HCT116 (cell line): Measurements from ENCODE around the gene IGFL4. TPM values are rescaled to one million over a fixed set of nuclear protein-coding genes. Genes with fewer than 3 reads are reported as not detected.

ENCODE experiments used
- ATAC-seq: fragments of 200-7000 bp; cut with Tn5 transposase; 2 replicates; pipeline ENCODE4 v1.9.1; 2020; ENCODE audit warnings: mild to moderate bottlenecking, moderate library complexity
- BruUV-seq: library from RNA; stranded (reverse); fragments of 400-500 nt; replicated peaks from 2 replicates; lab custom pipeline; 2021; lab: Mats Ljungman, UMichigan
- CTCF ChIA-PET: fragments of 300-600 bp; sonication (Branson Sonifier 250); formaldehyde crosslinking; loops from one replicate; lab custom pipeline; 2021; ENCODE audit warnings: antibody characterized with exemption; lab: Charles Lee
- POLR2A ChIA-PET: fragments of 300-600, 350-600 bp; sonication (Branson Sonifier 250); formaldehyde crosslinking; loops from one replicate; lab custom pipeline; 2021; ENCODE audit warnings: antibody characterized with exemption; lab: Charles Lee
- RAD21 ChIA-PET, 2 experiments: fragments of 300-600 bp; sonication (Branson Sonifier 250); formaldehyde crosslinking; loops; one replicate each; lab custom pipeline; 2023; ENCODE audit warnings: low total read pairs in 2 of 2; ENCODE audit not compliant: uncharacterized antibody in 2 of 2, unreplicated experiment in 2 of 2, low non-redundant PET in 1 of 2; lab: Charles Lee
- DNase-seq: peaks from one replicate; pipeline ENCODE4 v3.0.0-alpha.2; 2010; ENCODE audit warnings: low read depth, low spot score
- H2AFZ ChIP-seq: fragments of 200-600 bp; shearing (Covaris generic), sonication (generic); 2 replicates; pipeline ENCODE4 v1.6.1; 2017; ENCODE audit warnings: low read depth, mixed run types, mixed read lengths, antibody characterized with exemption, low read length; ENCODE audit not compliant: poor library complexity, severe bottlenecking
- H3K27ac ChIP-seq: 2 replicates; pipeline ENCODE4 v1.5.1; 2012; ENCODE audit warnings: low read depth, low read length
- H3K27me3 ChIP-seq: fragments of 200-600 bp; sonication (generic); 2 replicates; pipeline ENCODE4 v1.6.1; 2016; ENCODE audit warnings: mixed run types, low read length, mixed read lengths; ENCODE audit not compliant: insufficient read depth
- H3K36me3 ChIP-seq, 2 experiments: fragments of 200-500 bp in 1 of 2; fragments of 200-600 bp in 1 of 2; sonication (Bioruptor generic) in 1 of 2; sonication (generic) in 1 of 2; 2 replicates each; pipeline versions ENCODE4 v1.5.1 to v1.6.1; 2014 to 2016; ENCODE audit warnings: low read length in 2 of 2, inconsistent platforms in 1 of 2, mixed read lengths in 1 of 2, mixed run types in 1 of 2; ENCODE audit not compliant: insufficient read depth in 2 of 2, control insufficient read depth in 1 of 2
- H3K4me1 ChIP-seq, 2 experiments: fragments of 200-600 bp in 1 of 2; sonication (generic) in 1 of 2; 2 replicates each; pipeline versions ENCODE4 v1.5.1 to v1.6.1; 2012 to 2017; ENCODE audit warnings: low read length in 2 of 2, inconsistent platforms in 1 of 2, mild to moderate bottlenecking in 1 of 2, mixed read lengths in 1 of 2, mixed run types in 1 of 2, moderate library complexity in 1 of 2; ENCODE audit not compliant: insufficient read depth in 2 of 2, control insufficient read depth in 1 of 2
- H3K4me2 ChIP-seq: fragments of 200-600 bp; sonication (generic); 2 replicates; pipeline ENCODE4 v1.6.1; 2017; ENCODE audit warnings: mixed run types, low read length, mixed read lengths
- H3K4me3 ChIP-seq, 2 experiments: fragments of 200-600 bp in 1 of 2; sonication (generic) in 1 of 2; replicated peaks in 1 of 2; 2 replicates each; pipeline ENCODE4 v1.5.1; 2011 to 2016; ENCODE audit warnings: low read length in 2 of 2, control low read depth in 1 of 2, low read depth in 1 of 2, mild to moderate bottlenecking in 1 of 2, mixed read lengths in 1 of 2, mixed run types in 1 of 2
- H3K79me2 ChIP-seq: fragments of 200-600 bp; sonication (generic); 2 replicates; pipeline ENCODE4 v1.6.1; 2017; ENCODE audit warnings: mild to moderate bottlenecking, mixed run types, low read length, moderate library complexity, mixed read lengths; ENCODE audit not compliant: insufficient read depth
- H3K9ac ChIP-seq: fragments of 200-600 bp; sonication (generic); 2 replicates; pipeline ENCODE4 v1.6.1; 2016; ENCODE audit warnings: low read length, mixed read lengths
- H3K9me2 ChIP-seq: fragments of 200-600 bp; sonication (generic), shearing (Covaris generic); 2 replicates; pipeline ENCODE4 v1.6.1; 2017; ENCODE audit warnings: mixed run types, mild to moderate bottlenecking, moderate library complexity; ENCODE audit not compliant: insufficient read depth
- H3K9me3 ChIP-seq, 2 experiments: fragments of 200-500 bp in 1 of 2; fragments of 200-600 bp in 1 of 2; sonication (Bioruptor generic) in 1 of 2; sonication (generic) in 1 of 2; 2 replicates each; pipeline ENCODE4 v1.6.1; 2014 to 2017; ENCODE audit warnings: low read length in 2 of 2, mixed read lengths in 2 of 2, inconsistent platforms in 1 of 2, low read depth in 1 of 2, mild to moderate bottlenecking in 1 of 2, mixed run types in 1 of 2, moderate library complexity in 1 of 2; ENCODE audit not compliant: control insufficient read depth in 1 of 2, insufficient read depth in 1 of 2
- H4K20me1 ChIP-seq: fragments of 200-600 bp; sonication (generic), shearing (Covaris generic); 2 replicates; pipeline ENCODE4 v1.6.1; 2017; ENCODE audit warnings: mixed run types, mild to moderate bottlenecking, moderate library complexity; ENCODE audit not compliant: insufficient read depth
- CBX3 ChIP-seq: IDR thresholded peaks from 2 replicates; pipeline ENCODE4 v1.6.1; 2012; ENCODE audit warnings: low read depth
- ELF1 ChIP-seq: IDR thresholded peaks from 2 replicates; pipeline ENCODE4 v1.6.1; 2012; ENCODE audit warnings: low read depth, borderline replicate concordance
- FOSL1 ChIP-seq: IDR thresholded peaks from 2 replicates; pipeline ENCODE4 v1.6.1; 2012; ENCODE audit warnings: low read depth
- POLR2AphosphoS5 ChIP-seq: IDR thresholded peaks from 2 replicates; pipeline ENCODE4 v1.6.1; 2011; ENCODE audit warnings: mild to moderate bottlenecking, low read depth, low read length, moderate library complexity
- RAD21 ChIP-seq: IDR thresholded peaks from 2 replicates; pipeline ENCODE4 v1.6.1; 2012; ENCODE audit warnings: low read depth, mild to moderate bottlenecking
- ZFX ChIP-seq: fragments of 450-650 bp; IDR thresholded peaks from 2 replicates; pipeline ENCODE4 v1.6.1; 2017
- intact Hi-C: fragments of 100-400 bp; cut with micrococcal nuclease; formaldehyde crosslinking; loops from 2 replicates; pipeline ENCODE4 v1.10.0; 2022
- total RNA-seq: library from RNA; stranded (reverse); gene quantifications from one replicate; pipeline ENCODE4 v1.2.1, GENCODE V29; 2021; ENCODE audit not compliant: unreplicated experiment
- TF ChIP-seq, protein P1 (sequence below): IDR thresholded peaks from 2 replicates; pipeline ENCODE4 v1.6.1; 2012
- TF ChIP-seq, protein P2 (sequence below), 3 experiments: fragments of 200-600 bp in 1 of 3; sonication (generic) in 1 of 3; IDR thresholded peaks in 2 of 3; conservative IDR thresholded peaks in 1 of 3; 2 replicates each; pipeline ENCODE4 v1.5.1; 2012 to 2017; ENCODE audit warnings: low read depth in 2 of 3, low read length in 2 of 3, antibody characterized with exemption in 1 of 3, borderline replicate concordance in 1 of 3, control low read depth in 1 of 3, mild to moderate bottlenecking in 1 of 3, mixed read lengths in 1 of 3, mixed run types in 1 of 3, moderate library complexity in 1 of 3; ENCODE audit not compliant: insufficient read depth in 1 of 3

Gene IGFL4
- total RNA-seq, 1 experiment from 2014 or later: not detected

DNA sequence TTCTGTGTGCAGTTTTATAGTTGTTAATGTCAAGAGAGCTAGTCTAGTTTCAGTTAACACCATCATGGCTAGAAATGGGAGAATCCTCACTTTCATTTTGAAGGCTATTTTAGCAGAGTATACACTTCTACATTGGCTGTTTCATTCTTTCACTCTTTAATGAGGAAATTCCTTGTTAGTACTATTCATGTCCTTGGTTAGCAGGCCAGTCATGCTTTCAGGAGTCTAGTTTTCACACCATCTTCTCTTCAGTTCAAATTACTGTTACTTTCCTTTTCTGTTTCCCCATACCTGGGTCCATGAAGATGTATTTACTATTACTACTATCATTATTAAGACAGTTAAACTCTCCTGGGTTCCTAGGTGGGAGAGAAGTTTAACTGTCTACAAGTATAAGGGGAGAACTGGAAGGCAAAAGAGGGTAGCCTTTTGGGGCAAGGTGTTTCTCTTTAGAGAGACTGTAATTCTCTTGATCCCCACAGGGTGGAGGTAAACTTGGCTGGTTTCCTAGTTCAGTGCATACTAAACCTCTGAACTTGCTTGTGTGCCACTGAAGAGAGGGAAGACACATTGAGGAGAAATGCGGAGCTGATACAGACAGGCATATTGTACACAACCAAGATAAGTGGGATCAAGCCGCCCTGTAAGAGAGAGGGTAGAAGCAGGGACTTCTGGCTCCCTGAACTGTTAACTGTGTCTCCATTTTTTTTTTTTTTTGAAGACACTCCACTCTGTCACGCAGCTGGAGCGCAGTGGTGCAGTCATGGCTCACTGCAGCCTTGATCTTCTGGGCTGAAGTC, 41.3 kb upstream of the IGFL4 start:
- no peak overlapping the region for H3K27ac ChIP-seq
- H3K4me1 ChIP-seq: peaks cover 5 to 10% of the 10 kb centered on the region in 2 experiments; a peak in 2 of 4 replicates
- no peaks in the 10 kb centered on the region for H4K20me1 ChIP-seq
- peak; percentile 48 for DNase-seq
- no peaks in the 10 kb centered on the region for H3K9me3 ChIP-seq
- CTCF ChIA-PET: interaction anchor here (0.8 to 7.7 kb wide), 7 partner anchors 11 to 190 kb away, joined by 3 to 305 read pairs (median 4); no protein-coding TSS in a partner anchor
- H3K9me2 ChIP-seq: no peaks in the 10 kb centered on the region
- POLR2A ChIA-PET: no interaction called here
- BruUV-seq: no TSS peak
- H2AFZ ChIP-seq: peak overlapping the region; percentile 14
- TF ChIP-seq, protein P1, sequence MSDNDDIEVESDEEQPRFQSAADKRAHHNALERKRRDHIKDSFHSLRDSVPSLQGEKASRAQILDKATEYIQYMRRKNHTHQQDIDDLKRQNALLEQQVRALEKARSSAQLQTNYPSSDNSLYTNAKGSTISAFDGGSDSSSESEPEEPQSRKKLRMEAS: no peak
- TF ChIP-seq POLR2AphosphoS5 (peak; percentile 47; the same call in 1 of the 2 replicates), CBX3 (peak; percentile 42; the same call in 1 of the 2 replicates), ELF1 (no peak), FOSL1 (no peak), RAD21 (peak; percentile 82), ZFX (no peak)
- TF ChIP-seq, protein P2, sequence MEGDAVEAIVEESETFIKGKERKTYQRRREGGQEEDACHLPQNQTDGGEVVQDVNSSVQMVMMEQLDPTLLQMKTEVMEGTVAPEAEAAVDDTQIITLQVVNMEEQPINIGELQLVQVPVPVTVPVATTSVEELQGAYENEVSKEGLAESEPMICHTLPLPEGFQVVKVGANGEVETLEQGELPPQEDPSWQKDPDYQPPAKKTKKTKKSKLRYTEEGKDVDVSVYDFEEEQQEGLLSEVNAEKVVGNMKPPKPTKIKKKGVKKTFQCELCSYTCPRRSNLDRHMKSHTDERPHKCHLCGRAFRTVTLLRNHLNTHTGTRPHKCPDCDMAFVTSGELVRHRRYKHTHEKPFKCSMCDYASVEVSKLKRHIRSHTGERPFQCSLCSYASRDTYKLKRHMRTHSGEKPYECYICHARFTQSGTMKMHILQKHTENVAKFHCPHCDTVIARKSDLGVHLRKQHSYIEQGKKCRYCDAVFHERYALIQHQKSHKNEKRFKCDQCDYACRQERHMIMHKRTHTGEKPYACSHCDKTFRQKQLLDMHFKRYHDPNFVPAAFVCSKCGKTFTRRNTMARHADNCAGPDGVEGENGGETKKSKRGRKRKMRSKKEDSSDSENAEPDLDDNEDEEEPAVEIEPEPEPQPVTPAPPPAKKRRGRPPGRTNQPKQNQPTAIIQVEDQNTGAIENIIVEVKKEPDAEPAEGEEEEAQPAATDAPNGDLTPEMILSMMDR (IDR thresholded peaks at IDR 0.05 in 2 of 3, conservative IDR thresholded peaks at IDR 0.05 in 1 of 3; ENCODE audit: borderline replicate concordance in 1 of 3, insufficient read depth in 1 of 3, low read depth in 2 of 3, low read length in 2 of 3): peak; percentile 58 to 86 (median 72)
- TF ChIP-seq, all 23 proteins: peak for 4
- no peaks in the 10 kb centered on the region for H3K36me3 ChIP-seq
- H3K27me3 ChIP-seq: peaks cover 27% of the 10 kb centered on the region; the same call in 1 of the 2 replicates
- intact Hi-C loops: loop anchor here (1.0 to 10.0 kb wide), 4 partner anchors 107 to 433 kb away; no protein-coding TSS in a partner anchor
- H3K9ac ChIP-seq: no peak overlapping the region
- H3K79me2 ChIP-seq: no peaks in the 10 kb centered on the region
- no peak overlapping the region for H3K4me3 ChIP-seq
- RAD21 ChIA-PET: interaction anchor here (0.7 to 2.0 kb wide), 4 partner anchors 104 to 183 kb away, joined by 4 to 7 read pairs (median 4); no protein-coding TSS in a partner anchor
- no peak overlapping the region; the same call in 1 of the 2 replicates for H3K4me2 ChIP-seq
- ATAC-seq: peak; percentile 35
